ENCODE results near the gene TRIM14.

The TRIM14 gene, protein sequence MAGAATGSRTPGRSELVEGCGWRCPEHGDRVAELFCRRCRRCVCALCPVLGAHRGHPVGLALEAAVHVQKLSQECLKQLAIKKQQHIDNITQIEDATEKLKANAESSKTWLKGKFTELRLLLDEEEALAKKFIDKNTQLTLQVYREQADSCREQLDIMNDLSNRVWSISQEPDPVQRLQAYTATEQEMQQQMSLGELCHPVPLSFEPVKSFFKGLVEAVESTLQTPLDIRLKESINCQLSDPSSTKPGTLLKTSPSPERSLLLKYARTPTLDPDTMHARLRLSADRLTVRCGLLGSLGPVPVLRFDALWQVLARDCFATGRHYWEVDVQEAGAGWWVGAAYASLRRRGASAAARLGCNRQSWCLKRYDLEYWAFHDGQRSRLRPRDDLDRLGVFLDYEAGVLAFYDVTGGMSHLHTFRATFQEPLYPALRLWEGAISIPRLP

DNA sequence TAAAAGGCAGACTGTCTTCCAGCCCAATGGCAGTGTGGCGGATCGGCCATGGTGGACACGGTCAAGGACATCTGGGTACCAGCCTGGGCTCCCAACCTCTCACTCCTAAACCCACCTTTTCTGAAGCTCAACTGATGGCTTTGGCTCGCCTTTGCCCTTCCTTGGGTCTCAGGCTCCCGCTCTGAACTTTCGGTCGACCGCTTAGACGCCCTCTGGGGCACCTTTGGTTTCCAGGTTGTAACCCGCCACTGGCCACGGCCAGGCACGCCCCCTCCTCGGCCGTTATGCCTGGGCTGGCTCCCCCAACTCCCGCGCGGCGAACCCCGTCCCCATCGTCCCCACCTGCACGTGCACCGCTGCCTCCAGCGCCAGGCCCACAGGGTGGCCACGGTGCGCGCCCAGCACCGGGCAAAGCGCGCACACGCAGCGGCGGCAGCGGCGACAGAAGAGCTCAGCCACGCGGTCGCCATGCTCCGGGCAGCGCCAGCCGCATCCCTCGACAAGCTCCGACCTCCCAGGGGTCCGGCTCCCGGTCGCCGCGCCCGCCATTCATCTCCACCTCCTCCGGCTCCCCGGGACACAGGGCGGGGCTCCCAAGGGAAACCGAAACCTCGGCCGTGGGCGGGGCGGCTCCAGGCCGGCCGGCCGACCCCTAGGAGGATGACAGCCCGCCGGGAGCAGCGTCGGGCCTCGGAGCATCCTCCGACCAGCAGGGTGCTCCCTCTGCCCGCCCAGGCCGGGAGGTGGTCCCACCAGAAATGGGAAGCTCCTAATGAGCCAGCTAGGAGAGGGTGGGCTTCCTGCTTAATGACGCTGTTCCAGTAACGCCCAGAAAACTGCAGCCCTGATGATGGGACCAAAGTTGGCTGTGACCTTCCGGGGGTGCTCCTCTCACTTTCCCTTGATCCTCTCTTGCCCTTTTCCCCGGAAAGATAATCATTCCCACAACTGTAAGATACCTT lies at the start of gene TRIM14:
Gene TRIM14 (minus strand): TSS at position 583 of the 962 bp plus-strand sequence. CDS start 34 bp downstream, at position 549.
- DNase-seq (ENCODE audit: low read depth in 2 of 2) = peak; percentile 17 to 20

DNA sequence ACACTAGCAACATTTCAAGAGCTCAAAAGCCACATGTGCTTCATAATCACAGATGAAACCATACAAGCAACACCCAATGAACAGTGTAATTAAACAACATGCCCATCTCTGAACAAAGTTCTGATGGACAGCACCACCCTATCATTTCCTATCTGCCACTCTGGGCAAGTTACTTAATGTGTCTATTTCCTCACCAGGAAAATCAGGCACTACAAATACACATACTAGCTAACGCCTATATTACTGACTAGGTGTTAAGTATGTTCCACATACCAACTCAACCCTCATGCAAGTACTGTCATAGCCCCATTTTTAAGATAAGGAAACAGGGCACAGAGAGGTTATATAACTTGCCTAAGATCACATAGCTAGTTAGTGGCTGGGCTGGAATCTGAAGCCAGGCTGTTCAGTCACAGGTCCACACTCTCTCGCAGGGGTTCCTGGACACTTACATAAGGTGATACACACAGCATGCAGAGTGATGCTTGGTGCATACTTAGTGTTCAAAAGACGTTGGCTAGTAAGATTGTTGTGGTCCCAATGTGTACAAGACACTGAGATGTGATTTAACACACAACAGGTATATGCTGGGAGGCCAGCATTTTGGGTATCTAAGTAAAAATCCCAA lies 49.2 kb upstream of the TRIM14 start:
- DNase-seq (ENCODE audit: low read depth in 2 of 2) = no peak

DNA sequence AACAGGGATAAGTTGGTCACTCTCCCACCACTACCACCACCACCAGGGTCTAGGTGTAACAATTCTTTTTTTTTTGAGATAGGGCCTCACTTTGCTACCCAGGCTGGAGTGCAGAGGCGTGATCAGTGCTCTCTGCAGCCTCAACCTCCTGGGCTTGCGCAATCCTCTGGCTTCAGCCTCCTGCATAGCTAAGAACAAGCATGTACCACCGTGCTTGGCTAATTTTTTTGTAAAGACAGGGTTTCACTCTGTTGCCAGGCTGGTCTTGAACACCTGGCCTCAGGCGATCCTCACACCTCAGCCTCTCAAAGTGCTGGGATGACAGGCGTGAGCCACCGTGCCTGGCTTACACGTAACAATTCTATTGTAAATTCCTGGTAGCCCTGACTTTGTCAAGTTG lies 45.9 kb upstream of the TRIM14 start:
- no peak for DNase-seq (ENCODE audit: low read depth in 2 of 2)

DNA sequence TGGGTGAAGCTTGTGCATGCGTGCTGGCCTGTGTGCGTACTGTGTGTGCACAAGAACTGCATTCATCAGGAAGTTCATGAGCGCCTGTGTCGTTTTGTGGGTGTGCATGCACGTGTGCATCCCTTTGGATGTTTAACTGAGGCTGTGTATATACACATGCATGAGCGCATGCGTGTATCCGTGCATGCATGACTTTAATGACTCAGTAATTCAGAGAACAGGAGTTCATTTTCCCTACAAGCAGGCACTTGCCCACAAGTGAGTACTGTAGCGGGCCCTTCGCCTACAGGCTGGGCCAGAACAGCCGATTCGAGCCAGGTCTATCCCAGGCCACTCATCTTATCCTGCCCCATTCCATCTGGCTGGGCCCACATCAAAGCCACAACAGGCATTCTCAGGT lies 43.6 kb upstream of the TRIM14 start:
- no peak for DNase-seq (ENCODE audit: low read depth in 2 of 2)

DNA sequence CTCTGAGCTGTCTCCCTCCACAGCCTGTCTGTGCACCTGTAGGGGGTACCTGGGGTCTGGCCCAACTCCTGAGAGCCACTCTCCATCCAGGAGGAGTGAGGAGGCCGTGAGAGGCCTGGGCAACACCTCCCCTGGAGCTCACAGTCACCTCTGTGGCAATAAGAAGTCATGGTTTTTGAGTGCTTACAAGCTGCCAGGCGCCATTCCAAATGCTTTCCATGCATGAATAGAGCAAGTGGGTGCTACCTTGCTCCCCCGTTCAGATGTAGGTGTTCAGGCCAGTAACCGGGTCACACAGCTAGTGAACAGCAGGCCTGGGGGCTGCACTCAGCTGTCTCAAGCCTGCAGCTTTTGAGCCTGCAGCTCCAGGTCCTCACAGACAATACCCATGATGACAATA lies 42.8 kb upstream of the TRIM14 start:
- DNase-seq (ENCODE audit: low read depth in 2 of 2) = no peak

DNA sequence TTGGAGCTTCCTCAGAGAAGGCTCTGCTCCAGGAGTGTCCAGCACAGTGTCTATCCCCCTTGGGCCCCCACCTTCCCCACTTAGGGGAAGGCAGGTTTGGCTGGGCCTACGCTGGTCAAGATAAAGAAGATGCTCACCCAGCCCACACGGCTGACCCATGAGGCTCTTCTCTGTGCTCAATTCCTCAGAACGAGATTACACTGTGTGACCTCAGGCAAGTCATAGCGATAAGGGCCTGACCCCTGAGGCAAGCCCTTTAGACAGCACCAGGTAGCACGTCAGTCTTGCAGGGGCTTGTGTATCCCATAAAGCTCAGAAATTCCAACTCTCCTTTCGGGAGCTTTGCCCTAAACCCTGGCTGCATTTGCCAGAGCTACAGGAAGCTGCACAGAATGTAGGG lies 40.8 kb upstream of the TRIM14 start:
- no peak for DNase-seq (ENCODE audit: low read depth in 2 of 2)

DNA sequence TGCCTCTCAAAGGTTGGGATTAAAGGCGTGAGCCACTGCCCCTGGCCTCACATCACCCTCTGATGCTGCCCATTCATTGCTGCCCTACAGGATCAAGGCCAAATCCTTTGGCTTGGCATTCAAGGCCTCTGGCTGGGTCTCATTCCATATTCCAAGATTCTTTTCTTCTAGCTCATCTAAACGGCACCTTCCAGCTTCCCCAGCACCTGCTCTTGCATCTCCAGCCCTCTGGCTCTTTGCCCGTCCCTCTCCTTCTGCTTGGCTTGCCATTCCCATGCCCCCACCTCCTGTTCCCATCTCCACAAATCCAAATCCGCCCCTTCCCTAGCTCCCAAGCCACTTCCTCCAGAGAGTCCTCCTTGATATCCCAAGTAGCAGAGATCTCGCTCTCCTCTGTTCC lies 40.3 kb upstream of the TRIM14 start:
- DNase-seq (ENCODE audit: low read depth in 2 of 2) = no peak

DNA sequence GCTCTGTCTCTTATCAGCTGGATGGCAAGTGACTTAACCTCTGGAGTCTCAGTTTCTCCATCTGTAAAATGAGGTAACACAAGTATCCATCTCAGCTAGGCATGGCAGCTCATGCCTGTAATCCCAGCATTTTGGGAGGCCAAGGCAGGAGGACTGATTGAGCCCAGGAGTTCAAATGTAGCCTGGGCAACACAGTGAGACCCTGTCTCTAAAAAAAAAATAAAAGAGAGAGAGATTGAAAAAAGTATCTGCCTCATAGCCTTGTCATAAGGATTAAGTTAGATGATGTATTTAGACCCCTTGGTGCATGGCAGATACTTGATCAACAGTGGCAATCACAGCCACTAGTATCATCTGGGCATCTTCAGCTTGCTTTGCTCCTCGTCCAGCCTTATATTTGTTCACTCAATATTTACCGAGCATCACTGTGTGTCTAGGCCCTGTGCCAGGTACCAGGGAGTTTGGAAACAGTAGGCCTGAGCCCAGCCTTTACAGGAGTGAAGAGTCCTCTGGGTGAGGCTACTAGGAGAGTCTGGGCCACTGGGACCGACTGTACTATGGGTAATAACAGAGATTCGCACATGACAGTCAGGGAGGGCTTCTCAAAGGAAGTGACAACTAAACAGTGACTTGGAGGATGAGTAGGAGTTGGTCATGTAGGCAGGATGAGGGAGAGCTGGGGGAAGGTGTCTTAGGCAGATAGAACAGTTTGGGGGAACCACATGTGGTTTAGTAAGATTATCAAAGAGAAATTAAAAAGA lies 39.2 kb upstream of the TRIM14 start:
- no peak for DNase-seq (ENCODE audit: low read depth in 2 of 2)

DNA sequence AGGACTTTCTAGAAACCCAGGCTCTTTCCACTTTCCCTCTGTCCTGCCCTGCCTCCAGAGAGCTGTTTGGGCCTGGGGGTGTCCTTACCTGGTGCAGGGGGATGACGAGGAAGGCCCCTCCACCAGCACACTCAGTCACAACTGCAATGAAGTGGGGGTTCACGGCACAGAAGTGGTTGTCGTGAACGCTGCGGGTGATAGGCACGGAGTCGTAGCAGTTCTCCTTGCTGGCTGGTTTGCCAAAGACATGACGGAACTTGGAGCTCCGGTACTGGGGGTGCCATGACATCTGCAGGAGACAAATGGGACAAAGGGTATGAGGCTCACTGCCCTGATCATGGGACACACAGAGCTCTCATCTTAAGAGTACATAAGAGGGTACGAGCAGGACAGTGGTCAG lies 38.4 kb upstream of the TRIM14 start:
- no peak for DNase-seq (ENCODE audit: low read depth in 2 of 2)

DNA sequence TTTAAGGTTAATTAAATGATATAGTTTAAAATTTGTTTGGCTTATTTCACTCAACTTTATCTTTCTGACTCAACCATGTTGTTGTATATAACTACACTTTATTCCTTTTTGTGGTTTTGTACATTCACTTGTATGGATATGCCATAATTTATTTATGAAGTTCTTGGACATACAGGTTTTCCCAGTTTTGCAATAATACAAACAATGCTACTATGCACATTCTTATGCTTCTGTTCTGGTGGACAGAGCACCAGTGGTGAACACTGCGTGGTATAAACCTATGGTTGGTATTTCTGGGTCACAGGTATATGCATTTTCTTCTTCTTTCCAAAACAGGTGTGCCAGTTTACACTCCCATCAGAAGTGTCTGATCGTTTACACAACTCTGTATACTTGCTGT lies 35.7 kb upstream of the TRIM14 start:
- DNase-seq (ENCODE audit: low read depth in 2 of 2) = no peak

DNA sequence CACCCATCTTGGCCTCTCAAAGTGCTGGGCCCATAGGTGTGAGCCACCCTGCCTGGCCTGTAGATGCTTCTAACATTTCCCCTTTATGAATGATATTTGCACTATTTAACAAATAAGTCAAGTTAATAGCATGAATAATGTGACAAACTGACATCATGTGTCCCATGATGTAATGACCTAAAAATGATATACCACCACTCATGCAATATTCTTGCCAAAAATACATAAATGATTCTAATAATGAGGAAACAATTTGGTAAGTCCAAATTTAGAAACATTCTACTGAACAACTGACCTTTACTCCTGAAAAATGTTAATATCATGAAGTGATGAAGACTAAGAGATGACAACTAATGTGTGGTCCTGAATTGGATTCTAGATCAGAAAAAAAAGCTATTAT lies 33.5 kb upstream of the TRIM14 start:
- no peak for DNase-seq (ENCODE audit: low read depth in 2 of 2)

DNA sequence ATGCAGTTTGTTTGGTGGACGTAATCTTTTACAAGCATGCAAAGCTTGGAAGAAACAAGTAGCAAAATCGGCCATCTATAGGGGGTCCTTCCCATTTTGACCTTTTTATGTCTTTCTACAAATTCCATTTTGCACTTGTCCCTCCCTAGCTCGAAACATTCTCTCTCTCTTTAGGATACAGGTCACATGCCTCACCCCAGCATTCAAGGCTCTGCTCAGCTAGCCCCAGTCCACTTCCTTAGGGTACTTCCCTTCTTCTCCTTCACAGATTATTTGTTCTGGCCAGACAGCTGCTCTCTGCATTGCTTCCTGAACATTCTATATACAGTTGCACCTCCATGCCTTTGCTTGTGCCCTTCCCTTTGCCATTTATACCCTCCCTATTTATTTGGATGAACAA lies 31.7 kb upstream of the TRIM14 start:
- no peak for DNase-seq (ENCODE audit: low read depth in 2 of 2)

DNA sequence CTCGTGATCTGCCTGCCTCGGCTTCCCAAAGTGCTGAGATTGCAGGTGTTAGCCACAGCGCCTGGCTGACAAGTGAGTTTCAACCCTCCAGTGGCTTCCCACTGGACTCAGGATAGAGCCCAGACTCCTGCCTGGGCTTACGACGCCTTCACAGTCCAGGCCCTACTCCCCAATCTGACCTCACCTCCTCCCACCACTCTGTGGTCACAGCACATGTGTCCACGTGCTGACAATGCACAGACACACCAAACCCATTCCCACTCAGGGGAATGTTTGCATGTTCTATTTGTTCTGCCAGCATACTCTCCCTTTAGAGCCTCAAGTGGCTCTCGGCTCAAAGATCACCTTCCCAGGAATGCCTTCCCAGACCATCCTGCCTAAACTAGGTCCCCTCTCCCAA lies 31.1 kb upstream of the TRIM14 start:
- DNase-seq (ENCODE audit: low read depth in 2 of 2) = no peak

DNA sequence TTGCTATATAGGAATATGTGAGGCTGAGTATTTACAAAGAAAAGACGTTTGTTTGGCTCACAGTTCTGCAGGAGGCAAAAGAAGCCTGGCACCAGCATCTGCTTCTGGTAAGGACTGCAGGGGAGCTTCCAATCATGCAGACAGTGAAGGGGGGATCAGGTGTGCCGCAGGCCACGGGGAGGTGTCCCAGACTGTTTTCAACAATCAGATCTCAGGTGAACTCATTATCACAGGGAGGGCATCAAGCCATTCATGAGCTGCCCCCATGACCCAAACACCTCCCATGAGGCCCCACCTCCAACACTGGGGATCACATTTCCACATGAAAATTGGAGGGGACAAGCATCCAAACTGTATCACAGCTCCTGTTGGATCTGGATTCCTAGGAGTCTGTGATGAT lies 30.4 kb upstream of the TRIM14 start:
- no peak for DNase-seq (ENCODE audit: low read depth in 2 of 2)

DNA sequence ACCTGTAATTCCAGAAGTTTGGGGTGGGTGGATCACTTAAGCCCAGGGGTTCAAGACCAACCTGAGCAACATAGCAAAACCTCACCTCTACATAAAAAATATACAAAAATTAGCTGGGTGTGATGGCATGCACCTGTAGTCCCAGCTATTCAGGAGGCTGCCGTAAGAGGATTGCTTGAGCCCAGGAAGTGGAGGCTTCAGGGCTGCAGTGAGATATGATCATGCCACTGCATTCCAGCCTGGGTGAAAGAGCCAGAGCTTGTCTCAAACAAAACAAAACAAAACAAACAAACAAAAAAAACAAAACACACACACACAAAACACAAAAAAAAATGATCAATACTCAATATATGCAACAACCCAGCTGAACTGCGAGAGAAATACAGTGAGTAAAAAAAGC lies 29.5 kb upstream of the TRIM14 start:
- DNase-seq (ENCODE audit: low read depth in 2 of 2) = no peak

DNA sequence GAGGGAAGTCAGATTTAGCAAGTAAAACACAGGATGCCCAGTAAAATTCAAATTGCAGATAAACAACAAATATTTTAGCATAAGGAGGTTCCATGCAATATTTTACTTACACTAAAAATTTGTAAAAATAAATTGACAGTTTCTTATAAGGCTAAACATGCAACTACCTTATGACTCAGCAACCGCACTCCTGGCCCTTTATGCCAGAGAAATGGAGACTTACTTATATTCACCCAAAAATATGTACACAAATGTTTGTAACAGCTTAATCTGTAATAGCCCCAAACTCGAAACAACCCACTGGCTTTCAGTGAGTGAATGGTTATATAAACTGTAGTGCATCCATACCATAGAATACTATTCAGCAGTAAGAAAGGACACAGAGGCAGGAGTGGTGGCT lies 28.6 kb upstream of the TRIM14 start:
- no peak for DNase-seq (ENCODE audit: low read depth in 2 of 2)

DNA sequence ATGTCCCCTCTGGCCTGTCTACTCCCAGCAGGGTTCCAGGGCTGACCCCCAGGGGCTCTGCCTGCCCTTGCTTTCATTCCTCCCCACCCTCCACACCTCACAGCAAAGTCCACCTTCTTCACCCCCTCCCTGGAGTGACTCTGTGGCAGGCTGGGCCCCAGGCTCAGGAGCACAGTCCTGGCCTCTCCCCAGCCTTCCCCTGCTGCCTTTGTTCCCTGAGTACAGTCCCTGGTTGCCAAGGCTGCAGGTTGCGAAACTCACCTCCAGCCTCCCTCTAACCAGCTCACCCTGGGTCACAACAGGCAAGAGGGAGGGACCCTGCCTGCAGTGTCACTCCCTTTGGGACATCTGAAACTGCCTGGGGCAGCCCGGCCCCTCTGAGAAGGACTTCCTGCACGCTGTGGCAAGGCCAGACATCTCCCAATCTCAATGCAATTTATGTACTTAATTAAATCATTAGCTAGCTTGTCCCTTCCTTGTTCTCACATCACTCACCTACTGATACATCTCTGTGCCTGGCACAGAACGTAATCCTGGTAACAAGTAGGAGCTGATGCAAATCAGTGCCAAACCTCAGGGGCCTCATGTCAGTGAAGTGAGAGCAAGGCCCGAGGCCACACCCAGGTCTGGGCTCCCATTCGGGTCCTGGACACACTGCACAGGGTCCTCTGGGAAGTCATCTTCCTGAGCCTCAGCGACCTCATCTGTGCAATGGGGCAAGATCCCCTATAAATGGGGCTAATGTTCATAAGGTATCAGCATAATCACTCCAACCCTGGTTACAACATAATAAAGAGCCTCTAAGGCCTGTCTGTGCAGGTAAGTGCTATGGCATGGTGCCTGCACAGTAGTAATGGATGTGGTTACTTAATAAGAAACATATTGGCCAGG lies 27.3 kb upstream of the TRIM14 start:
- DNase-seq (ENCODE audit: low read depth in 2 of 2) = no peak

DNA sequence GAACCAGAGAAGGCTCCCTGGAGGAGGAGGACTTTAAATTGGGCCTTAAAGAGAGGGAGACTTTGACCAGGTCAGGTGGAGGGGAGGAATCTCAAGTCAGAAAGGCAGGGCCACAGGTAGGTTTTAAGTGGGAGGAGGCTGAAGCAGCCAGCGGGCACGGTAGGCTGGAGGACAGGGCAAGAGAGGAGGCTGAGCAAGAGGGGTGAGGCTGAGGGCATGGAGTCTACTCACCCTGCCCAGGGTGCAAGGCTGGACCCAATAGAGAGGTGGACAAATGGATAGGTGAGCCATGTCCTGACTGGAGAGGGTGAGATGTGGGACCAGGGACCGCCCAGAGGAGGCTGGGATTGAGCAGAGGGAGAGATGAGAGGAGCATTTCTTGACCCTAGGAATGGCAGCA lies 25.6 kb upstream of the TRIM14 start:
- no peak for DNase-seq (ENCODE audit: low read depth in 2 of 2)

DNA sequence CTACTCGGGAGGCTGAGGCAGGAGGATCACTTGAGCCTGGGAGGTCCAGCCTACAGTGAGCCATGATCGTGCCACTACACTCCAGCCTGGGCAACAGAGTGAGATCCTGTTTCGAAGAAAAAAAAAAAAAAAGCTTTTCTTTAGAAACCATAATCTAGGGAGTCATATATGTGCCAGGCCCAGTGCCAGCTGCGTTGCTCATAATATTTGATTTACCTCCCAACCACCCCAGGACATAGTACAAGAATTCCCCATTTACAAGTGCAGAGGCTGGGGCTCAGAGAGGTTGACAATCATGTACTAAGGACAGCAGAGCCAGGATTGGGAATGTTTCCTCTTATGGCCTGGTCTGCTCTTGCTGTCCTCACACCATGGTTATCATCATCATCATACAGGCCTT lies 25.1 kb upstream of the TRIM14 start:
- no peak for DNase-seq (ENCODE audit: low read depth in 2 of 2)

DNA sequence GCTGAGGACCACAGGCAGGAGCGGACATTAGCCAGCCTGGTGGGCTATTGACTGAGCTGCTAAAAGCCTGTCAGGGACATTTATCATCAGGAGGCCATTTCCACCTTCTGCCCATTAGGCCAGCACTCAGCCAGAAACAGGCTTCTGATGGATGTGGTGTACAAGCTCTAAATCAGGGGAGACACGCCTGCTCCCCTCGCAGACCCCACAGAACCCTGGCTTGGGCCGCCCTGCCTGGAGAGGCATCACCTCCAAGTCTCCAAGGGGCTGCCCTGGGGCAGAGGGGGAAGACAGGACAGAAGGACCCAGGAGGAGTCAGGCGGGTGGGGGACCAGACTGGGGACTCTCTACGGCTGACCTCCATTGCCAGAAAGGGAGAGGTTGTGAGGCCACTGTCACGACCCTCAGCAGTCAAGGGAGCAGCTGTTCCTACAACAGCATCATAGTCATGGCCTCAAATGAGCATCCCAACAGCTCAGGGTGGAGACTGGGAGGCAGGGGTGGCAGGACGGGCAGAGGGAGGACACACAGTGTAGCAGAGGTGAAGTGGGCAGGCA lies 24.0 kb upstream of the TRIM14 start:
- no peak for DNase-seq (ENCODE audit: low read depth in 2 of 2)

Data from fibroblast of skin of left quadriceps (primary cell).